NT2/D1 (cell line): ENCODE data around the gene DOCK3.
"Not testable (repeated sequence)": the region's sequence is repeated elsewhere in the genome, so short reads cannot be mapped to it uniquely, and the experiment has no call there.

Experiments used
- DNase-seq: peaks from one replicate; pipeline ENCODE4 v3.0.0-alpha.2; 2011; ENCODE audit warnings: low read depth, low spot score
- H3K27me3 ChIP-seq: 2 replicates; pipeline ENCODE4 v1.6.0; 2011; ENCODE audit warnings: mild to moderate bottlenecking; ENCODE audit not compliant: insufficient read length, insufficient read depth
- H3K36me3 ChIP-seq: 2 replicates; pipeline ENCODE4 v1.6.1; 2011; ENCODE audit warnings: mild to moderate bottlenecking, low read length, mixed read lengths; ENCODE audit not compliant: insufficient read depth, insufficient read length
- H3K4me1 ChIP-seq: 2 replicates; pipeline ENCODE4 v1.5.1; 2011; ENCODE audit not compliant: insufficient read depth, insufficient read length
- H3K4me3 ChIP-seq: 2 replicates; pipeline ENCODE4 v1.5.1; 2011; ENCODE audit warnings: low read depth; ENCODE audit not compliant: insufficient read length
- H3K9ac ChIP-seq: 2 replicates; pipeline ENCODE4 v1.6.0; 2011; ENCODE audit warnings: low read depth; ENCODE audit not compliant: insufficient read length
- H3K9me3 ChIP-seq: 2 replicates; pipeline ENCODE4 v1.5.1; 2011; ENCODE audit warnings: mild to moderate bottlenecking, low read length; ENCODE audit not compliant: insufficient read depth
- SUZ12 ChIP-seq: IDR thresholded peaks from 2 replicates; pipeline ENCODE4 v1.6.1; 2011; ENCODE audit not compliant: insufficient read length, insufficient read depth; ENCODE audit errors: extremely low read depth
- YY1 ChIP-seq: IDR thresholded peaks from 2 replicates; pipeline ENCODE4 v1.6.1; 2011; ENCODE audit not compliant: insufficient read length, insufficient read depth
- ZNF274 ChIP-seq: IDR thresholded peaks from 2 replicates; pipeline ENCODE4 v1.6.1; 2011; ENCODE audit warnings: mild to moderate bottlenecking, low read depth, low read length

Gene DOCK3

GRCh38 chr3:51099794-51100535, 425.2 kb downstream of the DOCK3 start:
- TF ChIP-seq ZNF274 (no peak), YY1 (no peak), SUZ12 (no peak)
- Histone ChIP-seq H3K9ac (no peak overlapping the region), H3K36me3 (no peaks in the 10 kb centered on the region), H3K27me3 (no peaks in the 10 kb centered on the region), H3K4me3 (no peak overlapping the region), H3K9me3 (no peaks in the 10 kb centered on the region), H3K4me1 (no peaks in the 10 kb centered on the region)
- DNase-seq: peak; percentile 54

- Histone ChIP-seq H3K36me3 (no peaks in the 10 kb centered on the region), H3K4me3 (no peak overlapping the region), H3K9ac (no peak overlapping the region), H3K4me1 (no peaks in the 10 kb centered on the region), H3K27me3 (no peaks in the 10 kb centered on the region), H3K9me3 (no peaks in the 10 kb centered on the region)
- DNase-seq: no peak
- TF ChIP-seq YY1: no peak
- no peak for TF ChIP-seq ZNF274
- no peak for TF ChIP-seq SUZ12
Measured at GRCh38 chr3:51100536-51100851, 425.8 kb downstream of the DOCK3 start.

GRCh38 chr3:51102396-51102795, 427.7 kb downstream of the DOCK3 start:
- no peak for TF ChIP-seq SUZ12
- TF ChIP-seq YY1: no peak
- no peak for TF ChIP-seq ZNF274
- Histone ChIP-seq H3K4me3 (no peak overlapping the region), H3K27me3 (no peaks in the 10 kb centered on the region), H3K9me3 (no peaks in the 10 kb centered on the region), H3K4me1 (no peaks in the 10 kb centered on the region), H3K9ac (no peak overlapping the region), H3K36me3 (peaks cover 8% of the 10 kb centered on the region)
- DNase-seq: no peak

- Histone ChIP-seq H3K4me3 (no peak overlapping the region), H3K9ac (no peak overlapping the region), H3K4me1 (no peaks in the 10 kb centered on the region), H3K27me3 (no peaks in the 10 kb centered on the region), H3K36me3 (peaks cover 8% of the 10 kb centered on the region), H3K9me3 (0 out of 2 replicates have a peak, but pooled peaks cover 10% of the 10 kb centered on the region)
- DNase-seq: no peak
- no peak for TF ChIP-seq YY1
- no peak for TF ChIP-seq SUZ12
- TF ChIP-seq ZNF274: no peak
Measured at GRCh38 chr3:51106242-51106876, 431.6 kb downstream of the DOCK3 start.

GRCh38 chr3:51110586-51110985, 435.9 kb downstream of the DOCK3 start:
- peaks cover 8% of the 10 kb centered on the region for H3K36me3 ChIP-seq
- H3K27me3 ChIP-seq: no peaks in the 10 kb centered on the region
- no peaks in the 10 kb centered on the region for H3K4me1 ChIP-seq
- no peak overlapping the region for H3K9ac ChIP-seq
- H3K9me3 ChIP-seq: 0 out of 2 replicates have a peak, but pooled peaks cover 10% of the 10 kb centered on the region
- DNase-seq: no peak
- H3K4me3 ChIP-seq: no peak overlapping the region
- TF ChIP-seq YY1: no peak
- no peak for TF ChIP-seq ZNF274
- no peak for TF ChIP-seq SUZ12

- H3K4me1 ChIP-seq: no peaks in the 10 kb centered on the region
- H3K27me3 ChIP-seq: no peaks in the 10 kb centered on the region
- no peak overlapping the region for H3K9ac ChIP-seq
- H3K4me3 ChIP-seq: no peak overlapping the region
- H3K9me3 ChIP-seq: no peaks in the 10 kb centered on the region
- TF ChIP-seq SUZ12 (no peak), ZNF274 (no peak), YY1 (no peak)
- DNase-seq: no peak
- H3K36me3 ChIP-seq: no peaks in the 10 kb centered on the region
Measured at GRCh38 chr3:51122944-51123343, 448.2 kb downstream of the DOCK3 start.

- no peak overlapping the region for H3K9ac ChIP-seq
- no peaks in the 10 kb centered on the region for H3K27me3 ChIP-seq
- no peak for DNase-seq
- H3K4me3 ChIP-seq: no peak overlapping the region
- H3K9me3 ChIP-seq: no peaks in the 10 kb centered on the region
- TF ChIP-seq ZNF274 (no peak), YY1 (no peak)
- H3K4me1 ChIP-seq: no peaks in the 10 kb centered on the region
- H3K36me3 ChIP-seq: no peaks in the 10 kb centered on the region
Measured at GRCh38 chr3:51123531-51123930, 448.8 kb downstream of the DOCK3 start.

- not testable (repeated sequence) for DNase-seq, H3K27me3 ChIP-seq
Measured at GRCh38 chr3:51131607-51132006, 456.9 kb downstream of the DOCK3 start.

More at GRCh38 chr3:51131607-51132006, 456.9 kb downstream of the DOCK3 start:
- not testable (repeated sequence) for H3K9ac ChIP-seq, H3K4me1 ChIP-seq, H3K36me3 ChIP-seq, H3K4me3 ChIP-seq
- peaks cover 23% of the 10 kb centered on the region for H3K9me3 ChIP-seq
